Astrocyte (in vitro differentiated cells and primary cell): ENCODE results near the gene GOLGA6A. TPM values are rescaled to one million over a fixed set of nuclear protein-coding genes. Genes with fewer than 3 reads are reported as not detected.

Source experiments
- DNase-seq: peaks from one replicate; pipeline ENCODE4 v3.0.0-alpha.2; 2010; ENCODE audit warnings: low read depth
- FAIRE-seq: peaks from 2 replicates; lab custom pipeline; 2011; peaks lifted over from hg19 to GRCh38; lab: Jason Lieb, UNC
- H2AFZ ChIP-seq: 2 replicates; pipeline ENCODE4 v1.6.0; 2012; ENCODE audit warnings: low read depth, low read length, inconsistent platforms
- H3K27ac ChIP-seq: 2 replicates; pipeline ENCODE4 v1.5.1; 2011; ENCODE audit warnings: low read depth, low read length, inconsistent platforms
- H3K27me3 ChIP-seq: 2 replicates; pipeline ENCODE4 v1.6.0; 2011; ENCODE audit warnings: low read length, inconsistent platforms; ENCODE audit not compliant: insufficient read depth
- H3K36me3 ChIP-seq: 2 replicates; pipeline ENCODE4 v1.5.1; 2011; ENCODE audit warnings: low read length, inconsistent platforms; ENCODE audit not compliant: insufficient read depth
- H3K4me1 ChIP-seq: 2 replicates; pipeline ENCODE4 v1.5.1; 2011; ENCODE audit warnings: low read length, inconsistent platforms; ENCODE audit not compliant: insufficient read depth
- H3K4me2 ChIP-seq: 2 replicates; pipeline ENCODE4 v1.6.0; 2012; ENCODE audit warnings: low read length, inconsistent platforms
- H3K4me3 ChIP-seq: 2 replicates; pipeline ENCODE4 v1.5.1; 2011; ENCODE audit warnings: low read depth, mild to moderate bottlenecking, low read length, inconsistent platforms; ENCODE audit not compliant: insufficient read depth
- H3K79me2 ChIP-seq: 2 replicates; pipeline ENCODE4 v1.6.0; 2012; ENCODE audit warnings: mild to moderate bottlenecking, low read length, inconsistent platforms; ENCODE audit not compliant: insufficient read depth
- H3K9ac ChIP-seq: 2 replicates; pipeline ENCODE4 v1.6.0; 2012; ENCODE audit warnings: mild to moderate bottlenecking, low read length, inconsistent platforms
- H3K9me3 ChIP-seq: 2 replicates; pipeline ENCODE4 v1.5.1; 2012; ENCODE audit warnings: low read depth, mild to moderate bottlenecking, low read length, inconsistent platforms; ENCODE audit not compliant: insufficient read depth
- H4K20me1 ChIP-seq: 2 replicates; pipeline ENCODE4 v1.6.0; 2012; ENCODE audit warnings: low read length, inconsistent platforms; ENCODE audit not compliant: insufficient read depth
- H3K27ac Mint-ChIP-seq: one replicate; pipeline ENCODE4 v1.8.0; 2021; ENCODE audit warnings: mild to moderate bottlenecking, mixed read lengths; ENCODE audit not compliant: unreplicated experiment
- H3K27me3 Mint-ChIP-seq: one replicate; pipeline ENCODE4 v1.8.0; 2021; ENCODE audit warnings: low read depth, mixed read lengths; ENCODE audit not compliant: unreplicated experiment
- H3K36me3 Mint-ChIP-seq: one replicate; pipeline ENCODE4 v1.8.0; 2021; ENCODE audit warnings: low read depth, mixed read lengths; ENCODE audit not compliant: unreplicated experiment
- H3K4me1 Mint-ChIP-seq: one replicate; pipeline ENCODE4 v1.8.0; 2021; ENCODE audit warnings: low read depth, mixed read lengths; ENCODE audit not compliant: unreplicated experiment
- H3K4me3 Mint-ChIP-seq: one replicate; pipeline ENCODE4 v1.8.0; 2021; ENCODE audit warnings: mild to moderate bottlenecking, moderate library complexity, mixed read lengths; ENCODE audit not compliant: unreplicated experiment
- H3K9me3 Mint-ChIP-seq: one replicate; pipeline ENCODE4 v1.8.0; 2021; ENCODE audit warnings: mild to moderate bottlenecking, mixed read lengths; ENCODE audit not compliant: unreplicated experiment
- CTCF ChIP-seq: IDR thresholded peaks from 2 replicates; pipeline ENCODE4 v1.5.1; 2011; ENCODE audit warnings: low read depth, mild to moderate bottlenecking, inconsistent platforms, low read length, moderate library complexity; ENCODE audit not compliant: insufficient read depth
- EZH2 ChIP-seq: IDR thresholded peaks from 2 replicates; pipeline ENCODE4 v1.6.1; 2012; ENCODE audit warnings: mild to moderate bottlenecking, low read length, inconsistent platforms; ENCODE audit not compliant: insufficient read depth
- total RNA-seq: library from RNA; stranded (reverse); gene quantifications from 2 replicates; pipeline ENCODE4 v1.2.1, GENCODE V29; 2021

GOLGA6A gene
- total RNA-seq, 1 donor from 2014 or later: 0.30 TPM

DNA sequence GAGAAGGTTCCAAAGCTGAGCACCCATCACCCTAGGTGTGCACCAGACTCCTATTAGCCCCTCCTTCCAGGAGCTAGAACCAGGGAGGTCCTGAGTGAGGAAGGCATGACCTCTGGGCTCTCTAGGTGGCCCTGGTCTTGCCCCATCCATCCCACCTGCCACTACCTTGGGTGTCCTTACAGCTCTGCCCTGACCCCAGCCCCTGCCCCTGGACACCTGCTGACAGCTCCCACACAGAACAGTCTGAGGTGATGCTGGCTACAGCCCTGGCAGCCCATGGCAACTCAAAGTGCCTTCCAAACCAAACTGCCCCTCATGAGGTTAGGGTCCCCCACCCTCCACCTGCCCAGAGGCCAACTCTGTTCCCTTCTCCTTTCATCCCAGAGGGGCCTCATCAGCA is 37.2 kb downstream of the GOLGA6A start:
- H3K4me1 ChIP-seq: peaks cover 11% of the 10 kb centered on the region
- H3K36me3 Mint-ChIP-seq: peaks cover 20% of the 10 kb centered on the region
- H3K27ac Mint-ChIP-seq: no peak overlapping the region
- H2AFZ ChIP-seq: no peak overlapping the region
- DNase-seq (no peak), FAIRE-seq (no peak)
- H3K4me1 Mint-ChIP-seq: peaks cover 12% of the 10 kb centered on the region
- no peak overlapping the region for H3K4me2 ChIP-seq
- no peaks in the 10 kb centered on the region for H3K9me3 Mint-ChIP-seq
- no peaks in the 10 kb centered on the region for H3K27me3 ChIP-seq
- H3K4me3 ChIP-seq: no peak overlapping the region
- no peak overlapping the region for H3K9ac ChIP-seq
- H3K27me3 Mint-ChIP-seq: peaks cover 5% of the 10 kb centered on the region
- no peaks in the 10 kb centered on the region for H4K20me1 ChIP-seq
- H3K9me3 ChIP-seq: no peaks in the 10 kb centered on the region
- no peak overlapping the region for H3K27ac ChIP-seq
- H3K79me2 ChIP-seq: no peaks in the 10 kb centered on the region
- H3K4me3 Mint-ChIP-seq: no peak overlapping the region
- TF ChIP-seq EZH2 (no peak), CTCF (no peak)
- no peaks in the 10 kb centered on the region for H3K36me3 ChIP-seq

DNA sequence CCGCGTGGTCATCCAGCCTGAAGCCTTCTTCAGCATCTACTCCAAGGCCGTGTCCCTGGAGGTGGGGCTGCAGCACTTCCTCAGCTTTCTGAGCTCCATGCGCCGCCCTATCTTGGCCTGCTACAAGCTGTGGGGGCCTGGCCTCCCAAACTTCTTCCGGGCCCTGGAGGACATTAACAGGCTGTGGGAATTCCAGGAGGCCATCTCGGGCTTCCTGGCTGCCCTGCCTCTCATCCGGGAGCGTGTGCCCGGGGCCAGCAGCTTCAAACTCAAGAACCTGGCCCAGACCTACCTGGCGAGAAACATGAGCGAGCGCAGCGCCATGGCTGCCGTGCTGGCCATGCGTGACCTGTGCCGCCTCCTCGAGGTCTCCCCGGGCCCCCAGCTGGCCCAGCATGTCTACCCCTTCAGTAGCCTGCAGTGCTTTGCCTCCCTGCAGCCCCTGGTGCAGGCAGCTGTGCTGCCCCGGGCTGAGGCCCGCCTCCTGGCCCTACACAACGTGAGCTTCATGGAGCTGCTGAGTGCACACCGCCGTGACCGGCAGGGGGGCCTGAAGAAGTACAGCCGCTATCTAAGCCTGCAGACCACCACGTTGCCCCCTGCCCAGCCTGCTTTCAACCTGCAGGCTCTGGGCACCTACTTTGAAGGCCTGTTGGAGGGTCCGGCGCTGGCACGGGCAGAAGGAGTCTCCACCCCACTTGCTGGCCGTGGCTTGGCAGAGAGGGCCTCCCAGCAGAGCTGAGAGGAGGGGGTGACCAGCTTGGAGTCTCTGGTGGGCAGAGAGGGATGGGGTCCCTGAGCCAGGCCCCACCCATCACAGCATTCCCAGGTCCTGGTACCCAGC is 37.9 kb downstream of the GOLGA6A start:
- H3K4me1 Mint-ChIP-seq: peaks cover 18% of the 10 kb centered on the region
- DNase-seq (no peak), FAIRE-seq (no peak)
- peaks cover 18% of the 10 kb centered on the region for H3K4me1 ChIP-seq
- no peaks in the 10 kb centered on the region for H3K9me3 Mint-ChIP-seq
- no peaks in the 10 kb centered on the region for H3K27me3 ChIP-seq
- H3K9ac ChIP-seq: no peak overlapping the region
- no peak for TF ChIP-seq EZH2
- TF ChIP-seq CTCF: no peak
- H3K4me2 ChIP-seq: no peak overlapping the region
- no peak overlapping the region for H3K27ac Mint-ChIP-seq
- no peaks in the 10 kb centered on the region for H3K36me3 ChIP-seq
- no peak overlapping the region for H3K4me3 Mint-ChIP-seq
- H2AFZ ChIP-seq: no peak overlapping the region
- peaks cover 4% of the 10 kb centered on the region for H3K27me3 Mint-ChIP-seq
- H3K27ac ChIP-seq: no peak overlapping the region
- H4K20me1 ChIP-seq: no peaks in the 10 kb centered on the region
- H3K4me3 ChIP-seq: no peak overlapping the region
- H3K36me3 Mint-ChIP-seq: peaks cover 20% of the 10 kb centered on the region
- no peaks in the 10 kb centered on the region for H3K79me2 ChIP-seq
- H3K9me3 ChIP-seq: no peaks in the 10 kb centered on the region
